H9 (cell line): ENCODE measurements around the gene C11orf16. TPM values are rescaled to one million over a fixed set of nuclear protein-coding genes. Genes with fewer than 3 reads are reported as not detected.

Experiments used
- DNase-seq: peaks from one replicate; pipeline ENCODE4 v3.0.0-alpha.2; 2017
- H2AFZ ChIP-seq: one replicate; pipeline ENCODE4 v1.6.1; 2013; ENCODE audit warnings: mild to moderate bottlenecking, low read length, control low read depth, moderate library complexity
- H2AK5ac ChIP-seq: 2 replicates; pipeline ENCODE4 v1.6.1; 2013; ENCODE audit warnings: low read length, control low read depth, mixed read lengths; ENCODE audit not compliant: insufficient read length
- H2BK120ac ChIP-seq: one replicate; pipeline ENCODE4 v1.6.1; 2013; ENCODE audit warnings: low read depth, mild to moderate bottlenecking, low read length, control low read depth, inconsistent platforms; ENCODE audit not compliant: poor library complexity, severe bottlenecking
- H2BK12ac ChIP-seq: 2 replicates; pipeline ENCODE4 v1.6.1; 2013; ENCODE audit warnings: low read length, control low read depth, mixed read lengths, low read depth; ENCODE audit not compliant: insufficient read length
- H2BK15ac ChIP-seq: 2 replicates; pipeline ENCODE4 v1.6.1; 2013; ENCODE audit warnings: low read depth, low read length, control low read depth
- H2BK20ac ChIP-seq: one replicate; pipeline ENCODE4 v1.6.1; 2013; ENCODE audit warnings: low read depth, mild to moderate bottlenecking, low read length, control low read depth, inconsistent platforms; ENCODE audit not compliant: poor library complexity, severe bottlenecking
- H2BK5ac ChIP-seq: 2 replicates; pipeline ENCODE4 v1.6.1; 2013; ENCODE audit warnings: low read length, control low read depth, mixed read lengths; ENCODE audit not compliant: insufficient read length
- H3K14ac ChIP-seq: 2 replicates; pipeline ENCODE4 v1.6.1; 2013; ENCODE audit warnings: low read length, control low read depth; ENCODE audit not compliant: insufficient read depth
- H3K18ac ChIP-seq: 2 replicates; pipeline ENCODE4 v1.6.1; 2013; ENCODE audit warnings: low read depth, mild to moderate bottlenecking, mixed read lengths, low read length, control low read depth; ENCODE audit not compliant: insufficient read length
- H3K23ac ChIP-seq: 2 replicates; pipeline ENCODE4 v1.6.1; 2013; ENCODE audit warnings: low read length, control low read depth, mixed read lengths, low read depth; ENCODE audit not compliant: insufficient read length
- H3K23me2 ChIP-seq: 2 replicates; pipeline ENCODE4 v1.6.1; 2013; ENCODE audit warnings: low read depth, mild to moderate bottlenecking, mixed read lengths, low read length, control low read depth; ENCODE audit not compliant: insufficient read length, poor library complexity, severe bottlenecking
- H3K27ac ChIP-seq: 2 replicates; pipeline ENCODE4 v1.5.1; 2013; ENCODE audit warnings: low read length, control low read depth, mixed read lengths, low read depth; ENCODE audit not compliant: insufficient read length
- H3K27me3 ChIP-seq: 2 replicates; pipeline ENCODE4 v1.6.1; 2013; ENCODE audit warnings: low read length, control low read depth, inconsistent platforms; ENCODE audit not compliant: insufficient read depth
- H3K4ac ChIP-seq: 2 replicates; pipeline ENCODE4 v1.6.1; 2013; ENCODE audit warnings: low read depth, mild to moderate bottlenecking, control low read depth, inconsistent platforms, low read length, moderate library complexity
- H3K4me1 ChIP-seq: 2 replicates; pipeline ENCODE4 v1.6.1; 2013; ENCODE audit warnings: low read length, control low read depth, inconsistent platforms; ENCODE audit not compliant: insufficient read depth
- H3K4me2 ChIP-seq: 2 replicates; pipeline ENCODE4 v1.6.1; 2013; ENCODE audit warnings: low read length, control low read depth, mixed read lengths; ENCODE audit not compliant: insufficient read length, insufficient read depth
- H3K56ac ChIP-seq: 2 replicates; pipeline ENCODE4 v1.6.1; 2013; ENCODE audit warnings: low read depth, mild to moderate bottlenecking, mixed read lengths, low read length, control low read depth; ENCODE audit not compliant: insufficient read length
- H3K79me1 ChIP-seq: 2 replicates; pipeline ENCODE4 v1.6.1; 2013; ENCODE audit warnings: low read depth, mild to moderate bottlenecking, moderate library complexity, low read length, control low read depth, inconsistent platforms; ENCODE audit not compliant: insufficient read depth, poor library complexity, severe bottlenecking
- H3K79me2 ChIP-seq: 2 replicates; pipeline ENCODE4 v1.6.1; 2013; ENCODE audit warnings: low read length, control low read depth, inconsistent platforms; ENCODE audit not compliant: insufficient read depth
- H3K9ac ChIP-seq: 2 replicates; pipeline ENCODE4 v1.6.1; 2013; ENCODE audit warnings: low read length, control low read depth, mixed read lengths; ENCODE audit not compliant: insufficient read length; ENCODE audit errors: extremely low read depth
- H3K9me3 ChIP-seq: one replicate; pipeline ENCODE4 v1.6.1; 2013; ENCODE audit warnings: low read depth, low read length, inconsistent platforms; ENCODE audit not compliant: control insufficient read depth
- H3T11ph ChIP-seq: one replicate; pipeline ENCODE4 v1.6.1; 2013; ENCODE audit warnings: mild to moderate bottlenecking, low read length, control low read depth, inconsistent platforms
- H4K20me1 ChIP-seq: one replicate; pipeline ENCODE4 v1.6.1; 2013; ENCODE audit not compliant: control insufficient read depth, insufficient read length, insufficient read depth
- H4K5ac ChIP-seq: 2 replicates; pipeline ENCODE4 v1.6.1; 2013; ENCODE audit warnings: low read depth, mild to moderate bottlenecking, mixed read lengths, low read length, control low read depth; ENCODE audit not compliant: insufficient read length
- H4K8ac ChIP-seq: replicated peaks from 2 replicates; pipeline ENCODE4 v1.6.1; 2013; ENCODE audit warnings: low read length, control low read depth, mixed read lengths, low read depth; ENCODE audit not compliant: insufficient read length
- H4K91ac ChIP-seq: 2 replicates; pipeline ENCODE4 v1.6.1; 2013; ENCODE audit warnings: low read depth, mild to moderate bottlenecking, moderate library complexity, mixed read lengths, low read length, control low read depth; ENCODE audit not compliant: insufficient read length
- H3K27ac Mint-ChIP-seq, 3 experiments: 2 replicates in 2 of 3; 3 replicates in 1 of 3; pipeline ENCODE4 v1.8.0; 2020 to 2021; ENCODE audit warnings: mixed read lengths in 3 of 3, mild to moderate bottlenecking in 1 of 3, moderate library complexity in 1 of 3
- H3K27me3 Mint-ChIP-seq: 2 replicates; pipeline ENCODE4 v1.8.0; 2021; ENCODE audit warnings: low read depth, mild to moderate bottlenecking, moderate library complexity, mixed read lengths
- H3K36me3 Mint-ChIP-seq, 3 experiments: 2 replicates in 2 of 3; 3 replicates in 1 of 3; pipeline ENCODE4 v1.8.0; 2020 to 2021; ENCODE audit warnings: low read depth in 3 of 3, mixed read lengths in 3 of 3; ENCODE audit not compliant: insufficient read depth in 1 of 3
- H3K4me1 Mint-ChIP-seq, 2 experiments: 2 replicates each; pipeline ENCODE4 v1.8.0; 2020; ENCODE audit warnings: mixed read lengths in 2 of 2
- H3K4me3 Mint-ChIP-seq, 2 experiments: 2 replicates in 1 of 2; 3 replicates in 1 of 2; pipeline ENCODE4 v1.8.0; 2020 to 2021; ENCODE audit warnings: mild to moderate bottlenecking in 2 of 2, mixed read lengths in 2 of 2, moderate library complexity in 1 of 2
- H3K9me3 Mint-ChIP-seq, 2 experiments: 2 replicates in 1 of 2; 3 replicates in 1 of 2; pipeline ENCODE4 v1.8.0; 2020; ENCODE audit warnings: mild to moderate bottlenecking in 2 of 2, mixed read lengths in 2 of 2, moderate library complexity in 1 of 2
- WGBS: extraction: QIAGEN DNeasy Blood & Tissue Kit; methylation state at CpG from one replicate; pipeline ENCODE4 v1.1.7; 2013; ENCODE audit warnings: missing lambda C conversion rate, low lambda C conversion rate, mixed read lengths; ENCODE audit not compliant: insufficient read length; ENCODE audit errors: extremely low coverage; 5-methylcytosine and 5-hydroxymethylcytosine counted together
- total RNA-seq: library from RNA; stranded (reverse); gene quantifications from 2 replicates; pipeline ENCODE4 v1.2.1, GENCODE V29; 2021
- TF ChIP-seq, protein P1 (sequence below): fragments of 200-600 bp; sonication (generic); conservative IDR thresholded peaks from 3 replicates; pipeline ENCODE4 v1.8.0; 2021; ENCODE audit warnings: antibody characterized with exemption, mild to moderate bottlenecking

C11orf16 gene
- total RNA-seq, 1 experiment from 2014 or later = 0.15 TPM

DNA sequence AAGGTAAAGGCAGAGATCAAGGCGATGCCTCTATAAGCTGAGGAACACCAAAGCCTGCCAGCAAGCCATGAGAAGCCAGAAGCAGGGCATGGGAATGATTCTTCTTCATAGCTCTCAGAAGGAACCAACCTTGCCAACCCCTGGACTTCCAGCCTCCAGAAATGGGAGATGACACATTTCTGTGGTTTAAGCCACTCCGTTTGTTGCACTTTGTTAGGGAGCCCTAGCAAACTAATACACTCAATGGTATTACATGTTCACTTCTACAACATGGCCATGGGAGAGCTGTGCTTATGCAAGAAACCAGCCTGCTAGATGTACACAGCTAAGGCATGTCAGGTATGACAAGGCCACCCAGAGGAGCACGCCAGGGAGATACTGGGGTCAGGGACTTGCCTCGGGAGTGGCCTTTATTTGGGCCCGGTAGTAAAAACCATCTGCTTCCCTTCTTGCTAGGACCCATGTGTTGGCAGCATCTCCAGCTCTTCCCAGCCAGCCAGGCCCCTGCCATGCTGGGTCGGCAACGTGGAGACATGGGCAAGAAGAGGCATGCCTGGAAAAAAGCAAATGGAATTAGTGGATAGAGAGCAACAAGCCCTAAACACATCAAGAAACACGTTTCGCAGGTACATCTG is 3.6 kb downstream of the C11orf16 start:
- no CpG with 5 or more reads among the region's 9 CpGs for WGBS

More for the DNA sequence above, 3.6 kb downstream of the C11orf16 start:
- no peak overlapping the region for H2BK20ac ChIP-seq
- no peaks in the 10 kb centered on the region for H3K9me3 ChIP-seq
- H4K91ac ChIP-seq = no peak overlapping the region
- H4K20me1 ChIP-seq = no peaks in the 10 kb centered on the region
- H3K79me2 ChIP-seq = no peaks in the 10 kb centered on the region
- Mint-ChIP-seq H3K27ac (no peak overlapping the region), H3K27me3 (peaks cover 1% of the 10 kb centered on the region; the same call in 1 of the 2 replicates), H3K4me3 (no peak overlapping the region), H3K4me1 (peaks cover 4 to 7% of the 10 kb centered on the region in 2 experiments; a peak in 3 of 4 replicates), H3K9me3 (no peaks in the 10 kb centered on the region), H3K36me3 (no peaks in the 10 kb centered on the region; a peak in 2 of 7 replicates)
- H4K5ac ChIP-seq = no peak overlapping the region
- no peaks in the 10 kb centered on the region for H3K23me2 ChIP-seq
- no peak overlapping the region for H3K4ac ChIP-seq
- H3K18ac ChIP-seq = no peak overlapping the region
- H3K4me2 ChIP-seq = no peak overlapping the region
- no peak overlapping the region for H3K23ac ChIP-seq
- no peak overlapping the region for H2BK12ac ChIP-seq
- H2AFZ ChIP-seq = no peak overlapping the region
- no peaks in the 10 kb centered on the region for H3K27me3 ChIP-seq
- H2AK5ac ChIP-seq = no peak overlapping the region
- peaks cover 5% of the 10 kb centered on the region; the same call in 1 of the 2 replicates for H3K4me1 ChIP-seq
- no peak overlapping the region for H3K14ac ChIP-seq
- H3K79me1 ChIP-seq = no peaks in the 10 kb centered on the region
- no peak overlapping the region for H3K27ac ChIP-seq
- no peak overlapping the region for H2BK120ac ChIP-seq
- H2BK5ac ChIP-seq = no peak overlapping the region
- DNase-seq = no peak
- no peak overlapping the region for H4K8ac ChIP-seq
- no peak overlapping the region for H3K9ac ChIP-seq
- no peak overlapping the region for H2BK15ac ChIP-seq
- no peak overlapping the region for H3T11ph ChIP-seq
- H3K56ac ChIP-seq = no peak overlapping the region
- TF ChIP-seq, protein P1, sequence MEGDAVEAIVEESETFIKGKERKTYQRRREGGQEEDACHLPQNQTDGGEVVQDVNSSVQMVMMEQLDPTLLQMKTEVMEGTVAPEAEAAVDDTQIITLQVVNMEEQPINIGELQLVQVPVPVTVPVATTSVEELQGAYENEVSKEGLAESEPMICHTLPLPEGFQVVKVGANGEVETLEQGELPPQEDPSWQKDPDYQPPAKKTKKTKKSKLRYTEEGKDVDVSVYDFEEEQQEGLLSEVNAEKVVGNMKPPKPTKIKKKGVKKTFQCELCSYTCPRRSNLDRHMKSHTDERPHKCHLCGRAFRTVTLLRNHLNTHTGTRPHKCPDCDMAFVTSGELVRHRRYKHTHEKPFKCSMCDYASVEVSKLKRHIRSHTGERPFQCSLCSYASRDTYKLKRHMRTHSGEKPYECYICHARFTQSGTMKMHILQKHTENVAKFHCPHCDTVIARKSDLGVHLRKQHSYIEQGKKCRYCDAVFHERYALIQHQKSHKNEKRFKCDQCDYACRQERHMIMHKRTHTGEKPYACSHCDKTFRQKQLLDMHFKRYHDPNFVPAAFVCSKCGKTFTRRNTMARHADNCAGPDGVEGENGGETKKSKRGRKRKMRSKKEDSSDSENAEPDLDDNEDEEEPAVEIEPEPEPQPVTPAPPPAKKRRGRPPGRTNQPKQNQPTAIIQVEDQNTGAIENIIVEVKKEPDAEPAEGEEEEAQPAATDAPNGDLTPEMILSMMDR = no peak
